ENCODE measurements around the gene SLC25A43.
"Not testable (repeated sequence)": the region's sequence is repeated elsewhere in the genome, so short reads cannot be mapped to it uniquely, and the experiment has no call there.

SLC25A43 gene

DNA sequence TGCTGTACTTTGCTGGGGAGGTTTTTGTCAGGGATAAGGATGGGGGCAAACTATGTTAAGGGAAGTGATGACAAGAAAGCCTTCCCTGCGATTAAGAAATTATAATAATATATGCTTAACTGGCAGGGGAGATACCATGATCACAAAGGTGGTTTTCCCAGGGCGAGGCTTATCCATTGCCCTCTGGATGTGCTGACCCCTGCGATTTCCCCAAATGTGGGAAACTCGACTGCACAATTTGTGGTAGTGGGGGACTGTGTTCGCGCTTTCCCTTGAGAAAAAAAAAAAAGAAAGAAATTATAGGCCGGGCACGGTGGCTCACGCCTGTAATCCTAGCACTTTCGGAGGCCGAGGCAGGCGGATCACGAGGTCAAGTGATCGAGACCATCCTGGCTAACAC lies 24.5 kb downstream of the SLC25A43 start:
- Histone ChIP-seq H3K27me3 (ENCODE audit: control insufficient read depth, insufficient read depth, low read length) (no peaks in the 10 kb centered on the region), H3K9me3 (ENCODE audit: control insufficient read depth, insufficient read depth, low read length) (no peaks in the 10 kb centered on the region), H3K27ac (ENCODE audit: low read length) (no peak overlapping the region), H3K4me1 (ENCODE audit: control insufficient read depth, insufficient read depth, low read length) (no peaks in the 10 kb centered on the region; the same call in 1 of the 2 replicates), H3K4me3 (ENCODE audit: low read length) (no peak overlapping the region), H3K36me3 (ENCODE audit: control insufficient read depth, insufficient read depth, low read length) (no peaks in the 10 kb centered on the region)
- no peak for DNase-seq (ENCODE audit: low read depth, low spot score)
- no CpG with 5 or more reads among the region's 14 CpGs for WGBS (ENCODE audit: insufficient coverage, insufficient read length)

DNA sequence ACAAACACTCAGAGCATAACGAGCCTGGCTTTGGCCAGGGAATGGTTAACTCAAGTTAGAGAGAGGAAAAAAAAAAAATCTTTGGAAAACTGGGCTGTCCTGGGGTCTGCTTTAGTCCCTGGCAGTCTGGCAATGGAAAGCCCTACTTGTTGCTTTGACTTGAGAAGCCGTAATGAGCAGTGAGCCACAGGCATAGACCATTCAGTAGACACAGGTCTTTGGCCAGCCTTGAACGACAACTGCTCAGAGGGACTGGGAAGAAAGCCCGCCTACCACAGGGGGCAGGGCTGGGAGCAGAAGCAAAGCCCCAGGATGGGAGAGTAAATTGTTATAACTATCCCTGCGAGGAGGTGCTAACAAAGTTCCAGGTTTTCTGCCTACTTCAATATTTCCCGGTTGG lies 25.9 kb downstream of the SLC25A43 start:
- Histone ChIP-seq H3K4me3 (ENCODE audit: low read length) (no peak overlapping the region), H3K27me3 (ENCODE audit: control insufficient read depth, insufficient read depth, low read length) (no peaks in the 10 kb centered on the region), H3K36me3 (ENCODE audit: control insufficient read depth, insufficient read depth, low read length) (no peaks in the 10 kb centered on the region), H3K27ac (ENCODE audit: low read length) (no peak overlapping the region), H3K4me1 (ENCODE audit: control insufficient read depth, insufficient read depth, low read length) (no peaks in the 10 kb centered on the region; the same call in 1 of the 2 replicates), H3K9me3 (ENCODE audit: control insufficient read depth, insufficient read depth, low read length) (no peaks in the 10 kb centered on the region)
- DNase-seq (ENCODE audit: low read depth, low spot score): no peak
- no CpG with 5 or more reads among the region's 6 CpGs for WGBS (ENCODE audit: insufficient coverage, insufficient read length)

DNA sequence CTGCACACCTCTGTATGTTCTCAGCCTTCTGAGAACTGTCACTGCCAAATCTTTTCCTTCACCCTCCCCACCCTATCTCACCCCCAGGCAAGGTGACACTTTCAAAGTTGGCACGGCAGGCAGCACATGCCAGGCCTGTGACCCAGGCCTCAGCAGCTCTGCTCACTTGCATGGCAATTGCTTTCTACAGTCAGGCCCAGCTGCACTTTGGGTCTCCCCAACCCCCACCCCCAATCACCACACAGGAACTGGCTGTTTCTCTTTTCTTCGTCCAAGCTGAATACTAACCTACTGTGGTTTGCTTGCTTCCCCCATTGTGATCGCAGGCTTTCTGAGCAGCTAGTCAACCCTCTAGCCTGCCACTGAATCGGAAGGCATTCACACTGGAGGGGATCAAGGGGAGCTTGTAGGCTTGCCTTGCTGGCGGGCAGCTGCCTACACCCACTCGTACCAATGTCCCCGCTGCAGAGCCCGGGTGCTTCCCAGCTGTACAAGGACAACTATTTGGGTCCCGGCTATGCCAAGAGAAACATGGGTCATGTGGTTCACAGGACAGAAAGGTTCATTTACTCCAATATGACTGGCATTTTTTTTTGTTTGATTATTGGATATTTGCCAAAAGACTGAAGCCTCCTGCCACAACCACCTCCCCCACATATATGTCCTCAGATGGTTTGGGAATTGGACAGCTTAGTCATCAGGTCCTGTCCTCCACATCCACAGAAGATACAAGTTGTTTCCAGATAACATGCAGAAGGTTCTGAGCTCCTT lies 28.1 kb downstream of the SLC25A43 start:
- DNase-seq (ENCODE audit: low read depth, low spot score): no peak

DNA sequence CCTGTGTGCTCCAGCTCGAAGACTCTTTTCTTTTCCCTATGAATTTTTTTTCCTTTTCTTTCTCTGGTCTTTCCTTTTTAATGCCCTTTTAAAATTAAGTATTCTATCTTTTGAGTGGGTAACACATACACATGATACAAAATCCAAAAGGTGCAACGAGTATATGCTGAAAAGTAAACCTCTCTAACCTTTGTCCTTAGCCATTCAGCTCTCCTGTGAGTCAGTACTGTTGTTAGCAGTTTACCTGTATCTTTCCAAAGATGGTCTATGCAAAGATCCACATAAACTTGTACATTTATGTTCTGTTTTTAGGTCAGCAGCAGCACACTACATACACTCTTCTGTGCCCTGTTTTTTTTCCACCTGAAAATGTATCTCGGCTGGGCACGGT lies 28.7 kb downstream of the SLC25A43 start:
- no peak overlapping the region for H3K27ac ChIP-seq (ENCODE audit: low read length)
- no peaks in the 10 kb centered on the region for H3K9me3 ChIP-seq (ENCODE audit: control insufficient read depth, insufficient read depth, low read length)
- H3K4me3 ChIP-seq (ENCODE audit: low read length): no peak overlapping the region
- no peaks in the 10 kb centered on the region for H3K36me3 ChIP-seq (ENCODE audit: control insufficient read depth, insufficient read depth, low read length)
- H3K4me1 ChIP-seq (ENCODE audit: control insufficient read depth, insufficient read depth, low read length): no peaks in the 10 kb centered on the region; the same call in 1 of the 2 replicates
- H3K27me3 ChIP-seq (ENCODE audit: control insufficient read depth, insufficient read depth, low read length): no peaks in the 10 kb centered on the region
- WGBS (ENCODE audit: insufficient coverage, insufficient read length): no CpG with 5 or more reads among the region's 4 CpGs
- no peak for DNase-seq (ENCODE audit: low read depth, low spot score)

More for the DNA sequence above, 28.1 kb downstream of the SLC25A43 start:
- no peaks in the 10 kb centered on the region for H3K9me3 ChIP-seq (ENCODE audit: control insufficient read depth, insufficient read depth, low read length)
- H3K27ac ChIP-seq (ENCODE audit: low read length): no peak overlapping the region
- H3K4me1 ChIP-seq (ENCODE audit: control insufficient read depth, insufficient read depth, low read length): no peaks in the 10 kb centered on the region; the same call in 1 of the 2 replicates
- H3K4me3 ChIP-seq (ENCODE audit: low read length): no peak overlapping the region
- WGBS (ENCODE audit: insufficient coverage, insufficient read length): no CpG with 5 or more reads among the region's 9 CpGs
- H3K36me3 ChIP-seq (ENCODE audit: control insufficient read depth, insufficient read depth, low read length): no peaks in the 10 kb centered on the region
- no peaks in the 10 kb centered on the region for H3K27me3 ChIP-seq (ENCODE audit: control insufficient read depth, insufficient read depth, low read length)

DNA sequence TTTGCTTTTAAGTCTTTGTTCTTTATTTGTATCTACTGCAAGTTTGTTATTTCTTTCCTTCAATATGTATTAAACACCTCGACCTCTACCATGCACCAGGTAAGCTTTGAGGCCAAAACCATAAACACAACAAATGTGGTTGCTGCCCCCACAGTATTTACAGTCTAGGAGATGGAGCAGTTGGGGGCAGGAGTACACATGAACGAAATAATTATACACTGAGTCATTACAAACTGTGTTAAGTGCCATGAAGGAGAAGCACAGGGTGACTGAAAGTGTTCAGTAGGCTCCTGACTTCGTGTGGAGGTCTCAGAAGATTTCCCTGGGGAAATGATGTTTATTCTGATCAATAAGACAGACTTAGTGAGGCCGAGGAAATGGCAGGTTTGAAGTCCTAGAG lies 30.3 kb downstream of the SLC25A43 start:
- no peaks in the 10 kb centered on the region for H3K36me3 ChIP-seq (ENCODE audit: control insufficient read depth, insufficient read depth, low read length)
- H3K27me3 ChIP-seq (ENCODE audit: control insufficient read depth, insufficient read depth, low read length): no peaks in the 10 kb centered on the region
- WGBS (ENCODE audit: insufficient coverage, insufficient read length): no CpG with 5 or more reads among the region's 4 CpGs
- no peak overlapping the region for H3K27ac ChIP-seq (ENCODE audit: low read length)
- no peaks in the 10 kb centered on the region for H3K9me3 ChIP-seq (ENCODE audit: control insufficient read depth, insufficient read depth, low read length)
- no peak for DNase-seq (ENCODE audit: low read depth, low spot score)
- H3K4me3 ChIP-seq (ENCODE audit: low read length): no peak overlapping the region
- H3K4me1 ChIP-seq (ENCODE audit: control insufficient read depth, insufficient read depth, low read length): no peaks in the 10 kb centered on the region; the same call in 1 of the 2 replicates

DNA sequence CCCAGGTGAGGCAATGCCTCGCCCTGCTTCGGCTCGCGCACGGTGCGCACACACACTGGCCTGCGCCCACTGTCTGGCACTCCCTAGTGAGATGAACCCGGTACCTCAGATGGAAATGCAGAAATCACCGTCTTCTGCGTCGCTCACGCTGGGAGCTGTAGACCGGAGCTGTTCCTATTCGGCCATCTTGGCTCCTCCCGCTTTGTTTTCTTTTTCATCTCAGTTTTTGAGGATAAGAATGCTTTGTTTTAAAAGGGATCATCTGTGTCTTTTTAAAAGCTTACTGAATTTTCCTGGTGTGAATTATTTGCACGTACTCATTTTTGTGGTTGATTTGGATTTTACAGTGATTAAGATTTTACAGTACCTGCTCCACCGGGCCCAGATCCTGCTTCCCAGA lies 42.2 kb downstream of the SLC25A43 start:
- not testable (repeated sequence) for H3K27ac ChIP-seq (ENCODE audit: low read length); DNase-seq (ENCODE audit: low read depth, low spot score)
- WGBS (ENCODE audit: insufficient coverage, insufficient read length): no CpG with 5 or more reads among the region's 17 CpGs

DNA sequence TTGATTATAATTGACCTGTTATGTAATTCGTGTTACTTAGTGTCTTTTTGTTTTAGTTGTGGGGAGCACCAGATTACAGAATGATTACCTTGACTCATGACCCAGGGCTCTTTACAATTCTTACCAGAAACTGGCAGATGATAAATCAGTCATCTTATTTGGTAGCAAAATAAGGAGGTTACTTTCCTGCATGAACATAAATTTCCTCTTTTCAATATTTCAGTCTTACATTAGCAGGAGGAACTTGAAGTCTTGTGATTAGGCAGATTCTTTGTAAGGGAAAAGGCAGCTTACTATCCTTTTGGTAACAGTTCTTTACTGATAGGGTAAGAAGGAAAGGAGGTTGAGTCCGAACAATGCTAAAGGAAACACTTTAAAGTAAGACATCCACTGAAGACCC lies 43.1 kb downstream of the SLC25A43 start:
- Histone ChIP-seq H3K36me3 (ENCODE audit: control insufficient read depth, insufficient read depth, low read length) (no peaks in the 10 kb centered on the region), H3K27ac (ENCODE audit: low read length) (no peak overlapping the region), H3K4me1 (ENCODE audit: control insufficient read depth, insufficient read depth, low read length) (no peaks in the 10 kb centered on the region), H3K9me3 (ENCODE audit: control insufficient read depth, insufficient read depth, low read length) (no peaks in the 10 kb centered on the region), H3K4me3 (ENCODE audit: low read length) (no peak overlapping the region), H3K27me3 (ENCODE audit: control insufficient read depth, insufficient read depth, low read length) (no peaks in the 10 kb centered on the region)
- no CpG with 5 or more reads among the region's 2 CpGs for whole genome bisulfite sequencing (ENCODE audit: insufficient coverage, insufficient read length)
- DNase-seq (ENCODE audit: low read depth, low spot score): no peak

More for the DNA sequence above, 42.2 kb downstream of the SLC25A43 start:
- not testable (repeated sequence) for H3K36me3 ChIP-seq (ENCODE audit: control insufficient read depth, insufficient read depth, low read length); H3K4me1 ChIP-seq (ENCODE audit: control insufficient read depth, insufficient read depth, low read length); H3K4me3 ChIP-seq (ENCODE audit: low read length); H3K9me3 ChIP-seq (ENCODE audit: control insufficient read depth, insufficient read depth, low read length); H3K27me3 ChIP-seq (ENCODE audit: control insufficient read depth, insufficient read depth, low read length)

DNA sequence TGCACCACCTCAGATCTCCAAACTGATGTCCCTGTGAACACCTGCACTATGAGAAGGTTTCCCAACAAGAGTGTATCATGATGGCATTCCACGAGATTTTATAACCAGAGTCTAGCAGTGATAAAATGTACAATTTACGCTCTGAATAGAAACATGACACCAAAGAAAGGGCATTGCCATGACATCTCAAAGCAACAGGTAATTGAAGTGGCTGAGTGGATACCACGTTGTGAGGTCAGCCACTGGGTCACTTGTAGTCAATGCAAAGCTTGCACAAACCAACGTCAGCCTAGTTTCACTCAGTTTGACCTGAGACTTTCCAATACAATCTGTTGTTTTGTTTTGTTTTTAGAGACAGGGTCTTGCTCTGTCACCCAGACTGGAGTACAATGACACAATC lies 54.1 kb downstream of the SLC25A43 start:
- no peaks in the 10 kb centered on the region for H3K36me3 ChIP-seq (ENCODE audit: control insufficient read depth, insufficient read depth, low read length)
- WGBS (ENCODE audit: insufficient coverage, insufficient read length): no CpG with 5 or more reads among the region's 4 CpGs
- H3K27me3 ChIP-seq (ENCODE audit: control insufficient read depth, insufficient read depth, low read length): no peaks in the 10 kb centered on the region
- no peak overlapping the region for H3K27ac ChIP-seq (ENCODE audit: low read length)
- H3K4me1 ChIP-seq (ENCODE audit: control insufficient read depth, insufficient read depth, low read length): no peaks in the 10 kb centered on the region
- DNase-seq (ENCODE audit: low read depth, low spot score): no peak
- no peak overlapping the region for H3K4me3 ChIP-seq (ENCODE audit: low read length)
- no peaks in the 10 kb centered on the region for H3K9me3 ChIP-seq (ENCODE audit: control insufficient read depth, insufficient read depth, low read length)

DNA sequence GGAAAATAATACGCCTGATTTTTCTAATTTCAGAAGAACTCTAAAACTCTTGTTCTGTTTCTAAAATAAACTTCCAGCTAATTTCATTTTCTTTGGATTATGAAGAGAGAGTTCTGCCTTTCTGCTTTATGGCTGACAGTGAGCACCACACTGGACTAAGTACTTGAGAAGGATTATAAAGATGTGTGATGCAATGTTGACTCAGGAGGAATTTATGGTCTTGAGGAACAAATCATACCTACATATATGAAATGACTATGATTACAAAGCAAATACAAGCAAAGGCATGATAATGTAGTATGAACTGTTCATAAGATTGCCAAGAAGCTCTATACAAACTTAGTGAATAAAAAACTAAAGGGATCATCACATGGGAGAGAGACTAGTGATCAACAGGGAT lies 56.1 kb downstream of the SLC25A43 start:
- Histone ChIP-seq H3K9me3 (ENCODE audit: control insufficient read depth, insufficient read depth, low read length) (no peaks in the 10 kb centered on the region), H3K4me1 (ENCODE audit: control insufficient read depth, insufficient read depth, low read length) (no peaks in the 10 kb centered on the region), H3K27me3 (ENCODE audit: control insufficient read depth, insufficient read depth, low read length) (no peaks in the 10 kb centered on the region), H3K4me3 (ENCODE audit: low read length) (no peak overlapping the region), H3K27ac (ENCODE audit: low read length) (no peak overlapping the region), H3K36me3 (ENCODE audit: control insufficient read depth, insufficient read depth, low read length) (no peaks in the 10 kb centered on the region)
- DNase-seq (ENCODE audit: low read depth, low spot score): no peak
- whole genome bisulfite sequencing (ENCODE audit: insufficient coverage, insufficient read length): no CpG with 5 or more reads among the region's 1 CpG

DNA sequence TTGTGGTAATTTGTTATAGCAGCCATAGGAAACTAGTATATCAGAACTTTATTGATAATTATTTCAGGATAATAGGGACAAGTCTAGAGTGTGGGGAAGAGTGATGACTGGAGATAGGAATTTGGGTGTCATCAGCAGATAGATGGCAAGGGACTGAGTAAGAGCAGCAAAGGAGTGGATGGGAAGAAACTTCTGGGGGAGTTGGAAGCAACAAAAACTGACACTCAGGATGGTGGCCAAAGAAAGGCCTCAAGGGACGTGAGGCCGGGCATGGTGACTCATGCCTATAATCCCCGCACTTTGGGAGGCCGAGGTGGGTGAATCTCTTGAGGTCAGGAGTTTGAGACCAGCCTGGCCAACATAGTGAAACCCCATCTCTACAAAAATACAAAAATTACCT lies 60.0 kb downstream of the SLC25A43 start:
- Histone ChIP-seq H3K4me3 (ENCODE audit: low read length) (no peak overlapping the region), H3K27me3 (ENCODE audit: control insufficient read depth, insufficient read depth, low read length) (no peaks in the 10 kb centered on the region), H3K36me3 (ENCODE audit: control insufficient read depth, insufficient read depth, low read length) (no peaks in the 10 kb centered on the region), H3K27ac (ENCODE audit: low read length) (no peak overlapping the region), H3K9me3 (ENCODE audit: control insufficient read depth, insufficient read depth, low read length) (no peaks in the 10 kb centered on the region), H3K4me1 (ENCODE audit: control insufficient read depth, insufficient read depth, low read length) (no peaks in the 10 kb centered on the region)
- WGBS (ENCODE audit: insufficient coverage, insufficient read length): no CpG with 5 or more reads among the region's 4 CpGs
- DNase-seq (ENCODE audit: low read depth, low spot score): no peak

DNA sequence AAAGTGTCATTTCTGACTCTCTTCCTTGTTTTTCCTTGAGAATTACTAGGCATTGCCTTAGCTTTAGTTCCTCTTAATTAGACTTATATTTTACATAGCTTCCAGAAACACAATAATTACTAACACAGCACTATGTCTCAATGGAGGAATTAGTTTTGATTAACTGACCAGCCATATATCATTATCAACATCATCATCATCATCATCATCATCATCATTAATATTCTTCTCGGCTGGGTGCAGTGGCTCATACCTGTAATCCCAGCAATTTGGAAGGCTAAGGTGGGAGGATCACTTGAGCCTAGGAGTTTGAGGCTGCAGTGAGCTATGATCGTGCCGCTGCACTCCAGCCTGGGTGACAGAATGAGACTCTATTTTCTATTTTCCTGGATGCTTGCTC lies 66.4 kb downstream of the SLC25A43 start:
- no peak for DNase-seq (ENCODE audit: low read depth, low spot score)
- Histone ChIP-seq H3K4me1 (ENCODE audit: control insufficient read depth, insufficient read depth, low read length) (no peaks in the 10 kb centered on the region), H3K36me3 (ENCODE audit: control insufficient read depth, insufficient read depth, low read length) (peaks cover 5% of the 10 kb centered on the region), H3K27ac (ENCODE audit: low read length) (no peak overlapping the region), H3K4me3 (ENCODE audit: low read length) (no peak overlapping the region), H3K9me3 (ENCODE audit: control insufficient read depth, insufficient read depth, low read length) (no peaks in the 10 kb centered on the region), H3K27me3 (ENCODE audit: control insufficient read depth, insufficient read depth, low read length) (no peaks in the 10 kb centered on the region)
- no CpG with 5 or more reads among the region's 3 CpGs for WGBS (ENCODE audit: insufficient coverage, insufficient read length)

Measured in iPS DF 6.9 (cell line).